Stomach (tissue), 4 donors: Measurements from ENCODE around the gene SHANK2.

Source experiments
- CTCF ChIP-seq, 7 experiments: fragments of 450-650 bp in 4 of 7; fragments of 200-600 bp in 3 of 7; sonication (generic) in 3 of 7; IDR thresholded peaks; one replicate each; pipeline ENCODE4 v1.5.1; 2016 to 2019; ENCODE audit warnings: antibody characterized with exemption in 7 of 7, control low read depth in 2 of 7, mild to moderate bottlenecking in 1 of 7
- POLR2A ChIP-seq, 4 donors: fragments of 450-650 bp; IDR thresholded peaks; one replicate each; pipeline ENCODE4 v1.6.1; 2016; ENCODE audit warnings: antibody characterized with exemption in 4 of 4, control low read depth in 2 of 4, mild to moderate bottlenecking in 1 of 4, moderate library complexity in 1 of 4

- TF ChIP-seq CTCF (IDR thresholded peaks at IDR 0.05) = no peak
- TF ChIP-seq POLR2A (IDR thresholded peaks at IDR 0.05) = no peak
Observed at GRCh38 chr11:71269603-71270511, 17.5 kb upstream of the SHANK2 start.
